ENCODE results near the gene RBMS1.

GRCh38 chr2:160336635-160337034 lies 157.0 kb downstream of the RBMS1 start:
- TF ChIP-seq CTCF (IDR thresholded peaks at IDR 0.05) (no peak), POLR2A (IDR thresholded peaks at IDR 0.05) (no peak)

Measured in vagina (tissue), 2 donors.